Vagina (tissue), 2 donors: ENCODE data around the gene ANP32B. TPM values are rescaled to one million over a fixed set of nuclear protein-coding genes. Genes with fewer than 3 reads are reported as not detected.
"Not testable (repeated sequence)": the region's sequence is repeated elsewhere in the genome, so short reads cannot be mapped to it uniquely, and the experiment has no call there.

Experiments
- DNase-seq, 2 donors: peaks; one replicate each; pipeline ENCODE4 v3.0.0-alpha.2; 2017; ENCODE audit errors: extremely low spot score in 2 of 2
- H3K27ac ChIP-seq: fragments of 200-600 bp; sonication (generic); one replicate; pipeline ENCODE4 v1.5.1; 2019
- H3K27me3 ChIP-seq: fragments of 200-600 bp; sonication (generic); one replicate; pipeline ENCODE4 v1.5.1; 2019
- H3K36me3 ChIP-seq, 2 donors: fragments of 200-600 bp; sonication (generic); one replicate each; pipeline ENCODE4 v1.5.1; 2017 to 2019
- H3K4me1 ChIP-seq: fragments of 200-600 bp; sonication (generic); one replicate; pipeline ENCODE4 v1.5.1; 2019
- H3K4me3 ChIP-seq, 2 donors: fragments of 200-600 bp; sonication (generic); 1 replicate in 1 of 2; 2 replicates in 1 of 2; pipeline ENCODE4 v1.5.1; 2016 to 2019
- H3K9me3 ChIP-seq: fragments of 200-600 bp; sonication (generic); one replicate; pipeline ENCODE4 v1.5.1; 2019
- CTCF ChIP-seq, 3 experiments: fragments of 450-650 bp in 2 of 3; fragments of 200-600 bp in 1 of 3; sonication (generic) in 1 of 3; IDR thresholded peaks; one replicate each; pipeline ENCODE4 v1.5.1; 2017 to 2019; ENCODE audit warnings: antibody characterized with exemption in 3 of 3, mild to moderate bottlenecking in 2 of 3, moderate library complexity in 2 of 3
- POLR2A ChIP-seq, 2 donors: fragments of 450-650 bp; IDR thresholded peaks; one replicate each; pipeline ENCODE4 v1.6.1; 2017; ENCODE audit warnings: antibody characterized with exemption in 2 of 2, mild to moderate bottlenecking in 2 of 2, moderate library complexity in 2 of 2
- POLR2AphosphoS5 ChIP-seq, 2 donors: sonication (generic); formaldehyde crosslinking; IDR thresholded peaks; one replicate each; pipeline ENCODE4 v1.9.0; 2017; ENCODE audit warnings: antibody characterized with exemption in 2 of 2, mild to moderate bottlenecking in 2 of 2, low read depth in 1 of 2; ENCODE audit not compliant: insufficient read depth in 1 of 2
- intact Hi-C: fragments of 100-400 bp; cut with DNase I; formaldehyde crosslinking; loops from one replicate; pipeline ENCODE4 v1.15.1; 2023
- total RNA-seq: library from RNA; depleted of rRNA; stranded (reverse); fragments of >200 nt; gene quantifications from one replicate; pipeline ENCODE4 v1.2.3, GENCODE V29; 2016

The ANP32B gene
- total RNA-seq, 1 donor from 2014 or later = 75.1 TPM

- H3K27ac ChIP-seq = no peak overlapping the region
- H3K9me3 ChIP-seq = no peaks in the 10 kb centered on the region
- H3K27me3 ChIP-seq = no peaks in the 10 kb centered on the region
- no peaks in the 10 kb centered on the region for H3K4me1 ChIP-seq
- no peak for DNase-seq
- H3K36me3 ChIP-seq = no peaks in the 10 kb centered on the region
- no peak overlapping the region for H3K4me3 ChIP-seq
- TF ChIP-seq POLR2AphosphoS5 (IDR thresholded peaks at IDR 0.05; ENCODE audit: insufficient read depth in 1 of 2, low read depth in 1 of 2) (no peak), CTCF (IDR thresholded peaks at IDR 0.05) (no peak)
- intact Hi-C loops = no loop called here
These were observed 16.6 kb upstream of the ANP32B start for GRCh38 chr9:97966493-97966892.

- Histone ChIP-seq H3K27me3 (no peaks in the 10 kb centered on the region), H3K4me1 (no peaks in the 10 kb centered on the region)
These were observed 14.1 kb upstream of the ANP32B start for GRCh38 chr9:97969014-97969413.

GRCh38 chr9:97970165-97970564 lies 13.0 kb upstream of the ANP32B start:
- H3K36me3 ChIP-seq = no peaks in the 10 kb centered on the region
- H3K27ac ChIP-seq = no peak overlapping the region
- TF ChIP-seq POLR2AphosphoS5 (IDR thresholded peaks at IDR 0.05; ENCODE audit: insufficient read depth in 1 of 2, low read depth in 1 of 2) (no peak), CTCF (IDR thresholded peaks at IDR 0.05) (no peak), POLR2A (IDR thresholded peaks at IDR 0.05) (no peak)
- H3K9me3 ChIP-seq = no peaks in the 10 kb centered on the region
- no peak for DNase-seq
- H3K4me1 ChIP-seq = no peaks in the 10 kb centered on the region
- intact Hi-C loops = no loop called here
- no peak overlapping the region for H3K4me3 ChIP-seq
- no peaks in the 10 kb centered on the region for H3K27me3 ChIP-seq

More at GRCh38 chr9:97969014-97969413, 14.1 kb upstream of the ANP32B start:
- H3K4me3 ChIP-seq = no peak overlapping the region
- H3K36me3 ChIP-seq = no peaks in the 10 kb centered on the region
- no peak for TF ChIP-seq CTCF (IDR thresholded peaks at IDR 0.05)
- TF ChIP-seq POLR2A (IDR thresholded peaks at IDR 0.05) = no peak
- TF ChIP-seq POLR2AphosphoS5 (IDR thresholded peaks at IDR 0.05; ENCODE audit: insufficient read depth in 1 of 2, low read depth in 1 of 2) = no peak
- intact Hi-C loops = no loop called here
- DNase-seq = no peak
- H3K27ac ChIP-seq = no peak overlapping the region
- no peaks in the 10 kb centered on the region for H3K9me3 ChIP-seq

- H3K27ac ChIP-seq = no peak overlapping the region
- H3K36me3 ChIP-seq = no peaks in the 10 kb centered on the region
- intact Hi-C loops = no loop called here
- DNase-seq = no peak
- no peak for TF ChIP-seq POLR2AphosphoS5 (IDR thresholded peaks at IDR 0.05; ENCODE audit: insufficient read depth in 1 of 2, low read depth in 1 of 2)
- no peak for TF ChIP-seq CTCF (IDR thresholded peaks at IDR 0.05)
- no peak for TF ChIP-seq POLR2A (IDR thresholded peaks at IDR 0.05)
- H3K4me1 ChIP-seq = no peaks in the 10 kb centered on the region
- no peaks in the 10 kb centered on the region for H3K27me3 ChIP-seq
- H3K9me3 ChIP-seq = no peaks in the 10 kb centered on the region
- H3K4me3 ChIP-seq = no peak overlapping the region
These were observed 10.4 kb upstream of the ANP32B start for GRCh38 chr9:97972753-97973152.

- no peak for DNase-seq
- TF ChIP-seq CTCF (IDR thresholded peaks at IDR 0.05) (no peak), POLR2A (IDR thresholded peaks at IDR 0.05) (no peak)
- Histone ChIP-seq H3K36me3 (no peaks in the 10 kb centered on the region), H3K9me3 (no peaks in the 10 kb centered on the region), H3K4me1 (peaks cover 6% of the 10 kb centered on the region), H3K27me3 (no peaks in the 10 kb centered on the region), H3K27ac (no peak overlapping the region), H3K4me3 (no peak overlapping the region)
- intact Hi-C loops = no loop called here
These were observed 7.8 kb upstream of the ANP32B start for GRCh38 chr9:97975376-97975775.

GRCh38 chr9:97976633-97977032 lies 6.5 kb upstream of the ANP32B start:
- H3K27ac ChIP-seq, H3K9me3 ChIP-seq, H3K4me3 ChIP-seq, intact Hi-C loops, DNase-seq, H3K27me3 ChIP-seq, H3K36me3 ChIP-seq: not testable (repeated sequence)
- peaks cover 18% of the 10 kb centered on the region for H3K4me1 ChIP-seq
